Adipose tissue (tissue), 3 donors: ENCODE data around the gene MPC1L. TPM values are rescaled to one million over a fixed set of nuclear protein-coding genes. Genes with fewer than 3 reads are reported as not detected.

Source experiments
- H3K27ac ChIP-seq: one replicate; pipeline ENCODE4 v1.5.1; 2013; ENCODE audit warnings: low read depth, low read length
- WGBS, 3 donors: extraction: QIAGEN DNeasy Blood & Tissue Kit; methylation state at CpG; one replicate each; pipeline ENCODE4 v1.1.7; 2013; 5-methylcytosine and 5-hydroxymethylcytosine counted together
- polyA plus RNA-seq, 3 donors: library from polyadenylated mRNA; stranded (reverse); fragments of 200-250 nt; gene quantifications; one replicate each; pipeline ENCODE4 v1.2.3, GENCODE V29; 2013
- donor health status: healthy with polysubstance abuse.
- donor health status: Bipolar disorder and iron deficiency.
- donor health status: healthy.

MPC1L gene
- polyA plus RNA-seq, 3 donors = not detected

- 76 to 82% (median 81%) methylated on average over 16 to 18 of the region's 18 CpGs for WGBS, 3 donors
- no peak overlapping the region for H3K27ac ChIP-seq
These were observed 619 bp upstream of the MPC1L start for GRCh38 chrX:40622479-40623138.

- WGBS, 3 donors = 86 to 92% (median 92%) methylated on average over 25 to 32 of the region's 32 CpGs
- H3K27ac ChIP-seq = no peak overlapping the region
These were observed 437 bp downstream of the MPC1L start for GRCh38 chrX:40623665-40624064.

DNA sequence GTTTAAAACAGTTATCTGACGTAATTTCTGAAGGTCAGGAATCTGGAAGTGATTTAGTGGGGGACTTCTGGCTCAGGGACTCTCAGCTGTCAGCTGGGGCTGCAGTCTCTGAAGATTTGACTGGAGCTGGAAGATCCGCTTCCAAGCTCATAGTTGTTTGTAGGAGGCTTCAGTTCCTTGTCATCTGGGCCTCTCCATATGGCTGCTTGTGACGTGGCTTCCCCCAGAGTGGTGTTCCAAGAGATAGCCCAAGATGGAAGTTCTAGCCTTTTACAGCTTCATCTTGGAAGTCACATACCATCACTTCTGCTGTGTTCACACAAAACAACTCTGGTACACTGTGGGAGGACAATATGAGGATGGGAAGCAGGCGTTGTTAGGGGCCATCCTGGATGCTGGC is 2.1 kb downstream of the MPC1L start:
- H3K27ac ChIP-seq = no peak overlapping the region
- 87 to 91% (median 90%) methylated on average over 4 of the region's 4 CpGs for WGBS, 3 donors

DNA sequence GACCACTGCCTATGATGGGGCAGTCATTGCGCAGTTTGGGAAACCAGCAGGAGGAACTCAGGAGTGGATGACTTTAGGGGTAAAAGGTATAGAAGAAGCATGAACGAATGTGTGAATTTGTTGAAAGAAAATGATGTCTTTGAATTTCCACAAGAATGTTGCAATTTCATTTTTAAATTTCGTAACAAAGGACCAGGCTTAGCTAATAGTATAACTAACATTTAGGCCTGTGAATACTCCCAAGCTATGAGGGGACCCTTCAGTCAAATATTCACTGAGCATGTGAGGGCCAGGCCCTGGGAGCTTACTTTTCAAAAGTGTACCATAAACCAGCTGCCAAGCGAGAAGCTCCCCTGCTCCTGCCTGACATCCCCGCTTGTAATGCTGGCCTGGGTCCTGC is 5.3 kb downstream of the MPC1L start:
- 73 to 88% (median 79%) methylated on average over 5 of the region's 5 CpGs for WGBS, 3 donors
- H3K27ac ChIP-seq = no peak overlapping the region

GRCh38 chrX:40632199-40632598 is 9.0 kb downstream of the MPC1L start:
- WGBS, 3 donors = 90 to 93% (median 93%) methylated on average over 3 to 4 of the region's 4 CpGs
- H3K27ac ChIP-seq = no peak overlapping the region

- no peak overlapping the region for H3K27ac ChIP-seq
- 85 to 91% (median 91%) methylated on average over 3 of the region's 3 CpGs for WGBS, 3 donors
These were observed 14.5 kb downstream of the MPC1L start for GRCh38 chrX:40637687-40638086.

DNA sequence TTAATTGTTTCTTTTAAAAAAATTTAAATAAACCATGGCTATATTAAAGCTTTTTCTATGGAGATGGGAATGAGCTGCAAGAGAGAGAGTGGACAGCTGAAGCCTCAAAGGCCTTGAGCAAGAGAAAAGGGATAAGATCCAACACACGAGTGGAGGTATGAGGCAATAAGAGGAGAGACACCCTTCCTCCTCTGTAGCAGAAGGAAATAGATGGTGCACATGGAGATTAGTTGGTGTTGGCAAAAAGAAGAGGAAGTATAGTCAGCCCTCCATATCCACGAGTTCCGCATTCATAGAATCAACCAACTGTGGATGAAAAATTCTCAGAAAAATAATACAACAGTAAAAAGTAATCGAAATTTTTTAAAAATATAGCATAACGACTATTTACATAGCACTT is 20.9 kb downstream of the MPC1L start:
- 27 to 54% (median 45%) methylated on average over 5 of the region's 5 CpGs for WGBS, 3 donors
- H3K27ac ChIP-seq = no peak overlapping the region

GRCh38 chrX:40644821-40645358 is 21.7 kb downstream of the MPC1L start:
- WGBS, 3 donors = 1 to 14% (median 11%) methylated on average over 4 of the region's 4 CpGs
- H3K27ac ChIP-seq = peak overlapping the region; percentile 28

DNA sequence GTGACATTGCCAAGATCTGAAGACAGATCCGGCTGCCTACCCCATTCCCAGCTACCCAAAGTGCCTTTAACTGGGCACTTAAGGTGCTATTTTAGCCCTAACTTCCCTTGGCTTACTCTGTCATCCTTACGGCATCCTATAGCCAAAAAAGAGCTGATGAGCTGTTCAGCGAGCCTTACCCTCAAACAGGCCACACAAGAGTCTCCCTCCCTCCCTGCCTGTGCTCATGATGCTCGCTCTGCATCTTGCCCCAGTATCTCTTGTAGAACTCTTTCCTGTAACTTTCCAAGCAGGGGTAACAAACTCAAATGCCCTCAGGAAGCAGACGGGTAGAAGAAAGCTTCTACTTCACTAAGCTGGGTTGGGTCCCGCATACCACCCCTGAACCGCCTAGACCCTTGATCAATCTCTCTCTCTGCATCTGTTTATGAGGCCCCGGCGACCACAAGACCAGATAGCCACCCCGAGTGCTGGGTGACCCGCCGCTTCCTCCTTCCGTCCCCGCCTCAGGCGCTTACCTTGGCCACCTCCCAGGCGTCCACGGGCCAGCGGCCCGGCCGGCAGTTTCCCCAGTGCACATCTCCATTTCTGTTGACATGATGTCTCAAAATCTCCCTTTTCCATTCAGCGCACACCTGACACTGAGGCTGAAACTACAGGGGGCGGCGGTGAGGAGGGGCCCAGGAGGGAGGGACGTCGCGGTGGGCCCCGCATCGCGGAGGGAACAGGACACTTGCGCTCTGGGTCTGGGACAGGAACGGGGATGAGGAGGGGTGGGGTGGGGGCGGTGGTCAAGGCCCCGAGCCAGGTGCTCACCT is 23.5 kb downstream of the MPC1L start:
- WGBS, 3 donors = 1 to 6% (median 1%) methylated on average over 29 to 33 of the region's 33 CpGs

GRCh38 chrX:40647307-40648197 is 24.3 kb downstream of the MPC1L start, which contains the start of gene CXorf38:
TSS of gene CXorf38 (minus strand) at chrX:40647561. CDS start at chrX:40647520, 41 bp downstream.
- no peak within 1 kb of the TSS for H3K27ac ChIP-seq
- 2 to 3% (median 2%) methylated on average over 44 to 66 of the region's 66 CpGs for WGBS, 3 donors

More for the DNA sequence above, 23.5 kb downstream of the MPC1L start:
- H3K27ac ChIP-seq = no peak overlapping the region

- no peak overlapping the region for H3K27ac ChIP-seq
- 0 to 1% (median 1%) methylated on average over 3 of the region's 3 CpGs for WGBS, 3 donors
These were observed 28.5 kb downstream of the MPC1L start for GRCh38 chrX:40651620-40652223.

DNA sequence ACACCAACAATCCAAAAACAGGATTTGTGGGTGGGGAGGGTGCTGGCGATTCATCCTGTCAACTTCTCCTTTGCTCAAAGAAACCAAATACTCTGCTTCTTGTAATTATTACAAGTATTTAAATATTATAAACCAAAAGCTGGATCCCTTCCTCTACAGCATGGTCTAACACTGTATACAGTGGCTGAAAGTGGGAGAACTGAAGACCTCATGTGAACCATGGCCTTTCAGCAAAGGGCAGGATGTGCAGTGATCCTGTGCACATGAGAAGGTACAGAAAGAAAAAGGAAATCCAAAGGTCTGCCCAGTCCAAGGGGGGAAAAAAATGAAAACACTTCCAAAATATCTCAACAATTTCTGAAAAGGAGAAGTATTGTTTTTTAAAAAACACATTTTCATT is 29.4 kb downstream of the MPC1L start:
- H3K27ac ChIP-seq = no peak overlapping the region
- 75 to 100% (median 91%) methylated on average over 1 of the region's 1 CpG for WGBS, 3 donors

DNA sequence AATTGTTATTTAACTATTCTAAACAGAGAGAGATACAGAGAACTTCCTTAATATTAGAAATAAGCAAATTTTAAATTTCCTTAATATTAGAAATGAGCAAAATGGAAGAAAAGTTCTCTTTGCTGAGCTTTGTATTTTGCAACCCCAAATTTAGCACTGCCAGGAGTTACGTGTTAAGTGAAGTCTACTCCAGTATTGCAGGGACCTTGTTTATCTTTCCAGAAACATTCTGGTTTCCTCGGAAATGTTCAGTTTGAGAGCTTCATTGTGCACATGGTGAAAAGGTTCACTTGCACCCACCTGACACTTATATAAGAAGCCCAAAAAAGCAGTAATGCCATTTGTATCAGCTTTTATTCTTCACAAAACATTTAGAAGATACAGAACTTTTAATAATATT is 30.3 kb downstream of the MPC1L start:
- 66 to 74% (median 72%) methylated on average over 2 of the region's 2 CpGs for WGBS, 3 donors
- no peak overlapping the region for H3K27ac ChIP-seq

DNA sequence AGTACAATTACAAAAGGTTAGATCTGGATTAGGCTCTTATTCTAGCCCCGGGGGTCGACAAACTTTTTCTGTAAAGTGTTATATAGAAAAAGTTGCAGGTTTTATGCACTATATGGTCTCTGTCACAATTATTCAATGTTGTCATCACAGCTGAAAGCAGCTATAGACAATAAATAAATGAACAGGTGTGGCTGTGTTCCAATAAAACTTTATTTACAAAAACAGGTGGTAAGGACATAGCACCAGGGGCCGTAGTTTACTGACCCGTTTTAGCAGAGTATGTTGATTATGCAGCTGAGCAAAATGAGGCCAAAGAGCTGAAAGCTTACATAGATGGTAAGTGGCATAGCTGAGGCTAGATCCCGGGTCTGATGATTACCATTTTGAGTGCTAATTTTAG is 37.2 kb downstream of the MPC1L start:
- H3K27ac ChIP-seq = no peak overlapping the region
- 89 to 97% (median 91%) methylated on average over 5 of the region's 5 CpGs for WGBS, 3 donors

GRCh38 chrX:40661489-40661888 is 38.3 kb downstream of the MPC1L start:
- 77 to 97% (median 95%) methylated on average over 2 of the region's 2 CpGs for WGBS, 3 donors

GRCh38 chrX:40663078-40663740 is 40.0 kb downstream of the MPC1L start:
- WGBS, 3 donors = 89 to 100% (median 94%) methylated on average over 3 of the region's 3 CpGs
- no peak overlapping the region for H3K27ac ChIP-seq

More at GRCh38 chrX:40661489-40661888, 38.3 kb downstream of the MPC1L start:
- no peak overlapping the region for H3K27ac ChIP-seq

DNA sequence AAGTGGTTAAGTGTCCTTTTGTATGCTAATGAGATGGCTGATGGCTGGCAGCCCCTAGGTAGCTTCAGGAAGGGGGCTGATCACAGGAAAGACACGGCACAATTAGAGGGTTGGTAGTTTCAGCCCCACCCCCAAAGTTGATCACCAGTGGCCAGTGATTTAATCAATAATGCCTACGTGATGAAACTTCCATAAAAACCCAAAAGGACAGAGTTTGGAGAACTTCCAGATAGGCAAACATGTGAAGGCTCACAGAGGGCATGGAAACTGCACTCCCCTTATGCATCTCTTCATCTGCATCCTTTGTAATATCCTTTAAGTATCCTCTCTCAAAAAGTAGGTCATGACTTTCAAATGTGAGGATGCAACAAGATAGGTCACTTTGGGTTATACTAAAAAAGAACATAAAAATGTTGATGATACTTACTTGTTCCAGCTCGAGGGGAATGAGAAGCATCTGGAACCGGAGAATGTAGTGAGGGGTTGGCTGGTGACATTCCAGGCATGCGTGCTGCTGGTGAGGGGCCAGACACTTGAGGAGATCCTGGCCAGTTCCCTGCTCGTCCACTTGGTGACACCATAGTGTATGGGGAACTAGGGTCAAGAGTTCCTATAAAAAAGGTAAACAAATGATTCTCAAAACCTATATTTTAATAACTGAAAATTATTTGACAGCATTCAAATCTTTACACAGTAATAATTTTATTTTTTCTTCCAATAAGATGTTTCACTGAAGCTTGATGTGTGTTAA is 40.8 kb downstream of the MPC1L start:
- H3K27ac ChIP-seq = no peak overlapping the region
- 51 to 59% (median 58%) methylated on average over 6 of the region's 6 CpGs for WGBS, 3 donors
